ENCODE results near the gene OR2AG2. TPM values are rescaled to one million over a fixed set of nuclear protein-coding genes. Genes with fewer than 3 reads are reported as not detected.

Gene OR2AG2, protein sequence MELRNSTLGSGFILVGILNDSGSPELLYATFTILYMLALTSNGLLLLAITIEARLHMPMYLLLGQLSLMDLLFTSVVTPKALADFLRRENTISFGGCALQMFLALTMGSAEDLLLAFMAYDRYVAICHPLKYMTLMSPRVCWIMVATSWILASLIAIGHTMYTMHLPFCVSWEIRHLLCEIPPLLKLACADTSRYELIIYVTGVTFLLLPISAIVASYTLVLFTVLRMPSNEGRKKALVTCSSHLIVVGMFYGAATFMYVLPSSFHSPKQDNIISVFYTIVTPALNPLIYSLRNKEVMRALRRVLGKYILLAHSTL
- total RNA-seq, result 0.07 TPM in 1 of 2 replicates, not detected in the other

DNA sequence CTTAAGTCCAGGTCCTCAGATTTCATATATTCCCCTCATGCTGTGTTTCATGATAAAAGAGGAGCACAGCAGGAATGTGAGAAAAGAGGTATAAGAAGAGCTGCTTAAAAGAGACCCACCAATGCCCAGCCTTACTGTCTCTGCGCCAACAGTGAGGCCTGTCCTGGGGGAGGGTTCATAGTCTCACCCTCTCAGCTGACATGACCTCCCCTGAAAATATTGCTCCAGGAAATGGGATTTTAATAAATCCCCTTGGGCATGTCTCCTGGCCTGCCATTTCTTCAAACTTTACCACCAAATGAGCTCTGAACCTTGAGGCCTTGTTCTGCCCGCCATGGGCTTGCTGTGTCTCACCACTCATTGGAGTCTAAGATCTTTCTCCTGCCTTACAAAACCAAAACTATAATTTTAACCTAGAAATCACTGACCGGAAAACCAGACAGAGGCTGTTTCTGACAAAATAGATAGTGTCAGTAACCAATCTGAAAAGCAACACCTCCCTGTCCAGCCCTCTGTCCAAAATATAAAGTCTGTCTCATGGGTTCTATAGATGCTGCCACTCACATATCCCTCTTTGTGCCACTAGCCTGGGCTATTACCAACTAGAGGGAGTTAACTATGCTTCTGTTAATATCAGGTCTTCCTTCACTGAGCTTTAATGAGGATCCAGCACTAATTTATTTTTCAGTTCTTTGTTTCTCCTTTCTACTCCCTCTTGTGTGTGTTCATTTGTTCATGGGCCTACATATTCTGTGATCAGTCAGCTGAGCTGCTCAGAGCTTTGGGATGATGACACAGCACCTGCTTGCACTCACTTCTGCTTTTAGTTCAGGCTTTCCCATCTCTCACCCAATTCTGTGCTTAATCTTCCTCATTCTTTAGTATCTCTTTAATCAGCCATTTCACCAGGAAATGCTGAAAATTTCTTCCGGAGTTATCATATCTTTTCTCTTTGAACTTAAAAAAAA, at the start of gene OR2AG2:
Gene OR2AG2 (minus strand): TSS at position 51 of the 968 bp plus-strand sequence. CDS start 3,019 bp downstream, outside the sequence.

DNA sequence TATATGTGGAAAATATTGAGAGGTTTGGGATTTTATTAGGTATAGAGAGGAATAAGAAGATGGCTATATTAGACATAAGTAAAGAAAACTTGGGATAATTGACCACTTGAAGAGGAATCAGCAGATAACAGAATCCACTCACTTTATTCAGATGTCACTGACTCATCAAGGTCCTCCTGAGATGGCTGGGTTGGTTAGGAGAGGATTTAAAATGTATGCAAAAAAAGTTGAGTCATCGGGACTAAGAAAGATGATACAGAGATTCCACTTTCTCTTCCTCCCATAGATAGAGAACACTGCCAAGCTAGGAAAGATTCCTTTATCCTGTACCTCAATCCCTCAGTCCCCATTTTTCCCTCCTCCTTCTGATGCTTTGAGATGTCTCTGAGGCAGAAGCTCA, 27.6 kb upstream of the OR2AG2 start, which contains the start of gene OR6A2:
Gene OR6A2 (minus strand): TSS at position 288 of the 400 bp plus-strand sequence. CDS start 3,981 bp downstream, outside the sequence.

DNA sequence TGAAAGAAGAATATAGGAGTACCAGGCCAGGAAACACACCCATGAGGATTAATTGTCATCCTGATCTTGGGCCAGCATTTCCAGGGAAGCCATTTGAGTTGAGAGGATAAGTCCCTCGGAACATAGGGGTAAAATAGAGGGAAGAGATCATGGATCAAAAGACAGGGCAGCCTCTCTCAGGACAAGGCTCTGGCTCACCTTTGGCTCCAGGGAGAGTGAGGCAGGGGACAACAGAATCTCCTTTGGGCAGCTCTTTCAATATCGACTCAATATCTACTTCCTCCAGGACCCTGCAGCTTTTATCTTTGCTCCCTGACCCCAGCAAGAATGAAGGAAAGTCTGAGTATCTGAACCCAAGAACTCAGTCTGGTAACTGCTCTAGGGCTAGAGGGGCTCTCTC, 10.9 kb upstream of the OR2AG2 start, which contains the start of gene OR2AG1:
Gene OR2AG1 (plus strand): TSS at position 301 of the 400 bp plus-strand sequence. CDS start 2,018 bp downstream, outside the sequence.

Other genes starting within 250 kb of the OR2AG2 start
- 15.3 and 15.9 TPM in 2 replicates for gene RRP8, start 168.4 kb downstream of the OR2AG2 start, total RNA-seq
- gene ILK, start 168.2 kb downstream of the OR2AG2 start, total RNA-seq, result 63.5 and 73.3 TPM in 2 replicates
- 66.9 and 85.6 TPM in 2 replicates for gene TAF10, start 159.8 kb downstream of the OR2AG2 start, total RNA-seq
- 11.3 and 20.7 TPM in 2 replicates for gene TPP1, start 152.6 kb downstream of the OR2AG2 start, total RNA-seq
- 0.09 and 0.21 TPM in 2 replicates for gene DCHS1, start 116.2 kb downstream of the OR2AG2 start, total RNA-seq
- gene MRPL17, start 88.6 kb downstream of the OR2AG2 start, total RNA-seq, result 53.6 and 58.1 TPM in 2 replicates
- gene OR2AG1, start 11.0 kb upstream of the OR2AG2 start, total RNA-seq, result not detected in 2 replicates
- not detected in 2 replicates for gene OR6A2, start 27.7 kb upstream of the OR2AG2 start, total RNA-seq
- gene OR10A5, start 73.7 kb upstream of the OR2AG2 start, total RNA-seq, result not detected in 2 replicates
- not detected in 2 replicates for gene OR10A2, start 91.1 kb upstream of the OR2AG2 start, total RNA-seq
- not detected in 2 replicates for gene OR10A4, start 104.6 kb upstream of the OR2AG2 start, total RNA-seq
- gene OR2D2, start 120.5 kb upstream of the OR2AG2 start, total RNA-seq, result not detected in 2 replicates
- gene OR2D3, start 149.0 kb upstream of the OR2AG2 start, total RNA-seq, result not detected in 2 replicates
- gene ZNF215, start 154.4 kb upstream of the OR2AG2 start, total RNA-seq, result 3.5 and 4.0 TPM in 2 replicates
- gene ZNF214, start 248.4 kb upstream of the OR2AG2 start, total RNA-seq, result 0.37 and 0.85 TPM in 2 replicates
- gene NLRP14, start 248.5 kb upstream of the OR2AG2 start, total RNA-seq, result 0.07 TPM in 1 of 2 replicates, not detected in the other